G401.6 (cell line): Measurements from ENCODE around the gene FANCB.

Source experiments
- FAIRE-seq: peaks from 2 replicates; lab custom pipeline; 2012; peaks lifted over from hg19 to GRCh38; lab: Jason Lieb, UNC

FANCB gene

DNA sequence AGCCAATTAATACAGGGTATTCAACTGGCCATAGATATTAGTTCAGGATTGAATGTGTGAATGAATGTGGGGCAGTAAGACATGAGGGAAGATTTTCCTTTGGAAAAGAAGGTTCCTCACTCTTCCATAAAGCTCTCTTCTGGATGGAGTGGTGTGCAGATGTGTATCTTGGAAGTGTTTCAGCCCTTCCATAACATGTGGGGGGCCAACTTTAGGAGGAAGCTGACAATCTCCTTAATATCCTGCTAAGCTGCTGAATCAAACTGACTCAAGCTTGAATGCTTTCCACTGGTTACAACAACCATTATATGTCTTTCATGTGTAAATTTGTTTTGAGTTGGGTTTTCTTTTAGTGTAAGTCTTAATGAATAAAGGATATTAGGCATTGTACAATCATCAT is 40.3 kb downstream of the FANCB start:
- FAIRE-seq: no peak

DNA sequence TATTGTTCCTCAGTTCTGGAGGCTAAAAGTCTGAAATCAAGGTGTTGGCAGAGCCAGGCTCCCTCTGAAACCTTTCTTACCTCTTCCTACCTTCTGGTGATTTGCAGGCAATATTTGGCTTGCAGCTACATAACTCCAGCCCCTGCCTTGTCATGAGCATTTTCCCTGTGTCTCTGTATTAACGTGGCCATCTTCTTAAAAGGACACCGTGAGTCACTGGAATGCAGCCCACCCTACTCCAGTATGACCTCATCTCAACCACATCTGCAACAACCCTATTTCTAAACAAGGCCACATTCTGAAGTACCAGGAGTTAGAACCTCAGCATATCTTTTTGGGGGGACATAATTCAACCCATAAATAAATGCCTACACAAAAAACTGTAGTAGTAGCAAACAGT is 40.7 kb downstream of the FANCB start:
- no peak for FAIRE-seq

DNA sequence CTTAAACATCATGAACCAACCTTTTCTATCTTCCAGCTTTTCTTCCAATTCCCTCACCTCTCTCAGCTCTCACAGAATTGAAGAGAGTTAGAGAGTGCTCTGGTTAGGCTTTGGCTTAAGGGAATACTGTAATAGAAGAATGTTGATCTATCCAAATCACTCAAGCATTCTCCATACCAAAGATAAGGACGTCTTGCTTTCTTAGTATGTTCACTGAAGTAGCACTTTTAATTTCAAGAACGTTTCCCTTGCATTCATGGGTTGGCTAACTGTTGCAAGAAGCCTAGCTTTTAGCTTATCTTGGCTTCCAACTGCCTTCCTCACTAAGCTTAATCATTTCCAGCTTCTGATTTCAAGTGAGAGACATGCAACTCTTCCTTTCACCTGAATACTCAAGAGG is 43.2 kb downstream of the FANCB start:
- FAIRE-seq: no peak

GRCh38 chrX:14826319-14826718 is 46.5 kb downstream of the FANCB start:
- FAIRE-seq: no peak

GRCh38 chrX:14825851-14826250 is 47.0 kb downstream of the FANCB start:
- no peak for FAIRE-seq

DNA sequence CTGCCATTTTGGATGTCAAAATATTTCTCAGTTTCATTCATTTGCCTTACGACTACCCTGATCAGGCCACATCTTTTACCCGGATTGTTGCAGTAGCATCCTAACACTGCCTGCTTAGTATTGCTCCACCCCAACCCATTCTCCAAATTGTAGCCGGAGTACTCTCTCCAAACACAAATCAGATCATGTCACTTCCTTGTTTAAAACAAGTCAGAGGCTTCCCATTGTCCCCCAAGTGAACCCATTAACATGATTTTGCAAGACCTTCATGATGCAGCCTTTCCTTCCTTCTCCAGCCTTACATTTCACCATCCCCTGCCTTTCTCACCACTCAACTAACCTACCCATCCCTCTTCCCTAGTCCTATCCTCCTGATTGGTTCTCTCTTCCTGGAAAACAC is 53.1 kb downstream of the FANCB start:
- FAIRE-seq: no peak

DNA sequence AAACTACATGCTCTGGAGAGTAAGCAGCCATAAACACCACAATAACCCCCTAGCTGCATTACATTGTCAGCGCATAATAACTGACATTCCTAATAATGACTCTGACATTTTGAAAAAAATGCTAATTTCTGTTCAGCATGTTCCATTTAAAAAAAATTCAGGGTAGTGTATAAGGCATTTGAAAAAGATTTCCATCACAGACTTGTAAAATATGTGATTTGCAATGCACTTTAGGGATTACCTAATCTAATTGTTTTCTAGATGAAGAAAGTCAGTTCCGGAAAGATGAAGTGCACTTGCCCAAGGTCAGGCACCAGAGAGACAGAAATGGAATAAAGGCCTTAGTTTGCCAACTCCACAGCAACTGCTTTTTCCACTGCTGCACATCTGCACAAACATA is 55.3 kb downstream of the FANCB start:
- no peak for FAIRE-seq

- no peak for FAIRE-seq
Measured at GRCh38 chrX:14802943-14803710, 69.7 kb downstream of the FANCB start.

GRCh38 chrX:14801136-14801535 is 71.7 kb downstream of the FANCB start:
- FAIRE-seq: no peak

GRCh38 chrX:14798805-14799397 is 74.0 kb downstream of the FANCB start:
- no peak for FAIRE-seq
